PC-3 (cell line): Measurements from ENCODE around the gene FGF6. TPM values are rescaled to one million over a fixed set of nuclear protein-coding genes. Genes with fewer than 3 reads are reported as not detected.

Experiments
- ATAC-seq: fragments of 200-7000 bp; cut with Tn5 transposase; 2 replicates; pipeline ENCODE4 v1.9.1; 2020; ENCODE audit warnings: mild to moderate bottlenecking, moderate library complexity
- BruUV-seq: library from RNA; stranded (reverse); fragments of 400-500 nt; replicated peaks from 2 replicates; lab custom pipeline; 2021; lab: Mats Ljungman, UMichigan
- CTCF ChIA-PET: fragments of 300-600 bp; sonication (Branson Sonifier 250); formaldehyde crosslinking; loops from one replicate; lab custom pipeline; 2022; ENCODE audit warnings: antibody characterized with exemption; lab: Charles Lee
- POLR2A ChIA-PET: fragments of 300-600 bp; sonication (Branson Sonifier 250); formaldehyde crosslinking; loops from one replicate; lab custom pipeline; 2022; ENCODE audit warnings: antibody characterized with exemption; ENCODE audit not compliant: unreplicated experiment; lab: Charles Lee
- DNase-seq: peaks from one replicate; pipeline ENCODE4 v3.0.0-alpha.2; 2015
- H2AFZ ChIP-seq: fragments of 300-600 bp; sonication (generic); 2 replicates; pipeline ENCODE4 v1.6.0; 2016; ENCODE audit warnings: antibody characterized with exemption, low read length
- H3F3A ChIP-seq: fragments of 300-600 bp; sonication (generic); one replicate; pipeline ENCODE4 v1.6.0; 2017; ENCODE audit warnings: antibody characterized with exemption, low read length, control low read depth, mild to moderate bottlenecking; ENCODE audit not compliant: unreplicated experiment
- H3K27ac ChIP-seq: fragments of 300-600 bp; sonication (generic); 2 replicates; pipeline ENCODE4 v1.5.1; 2016; ENCODE audit warnings: mild to moderate bottlenecking, low read length
- H3K27me3 ChIP-seq: fragments of 300-600 bp; sonication (generic); 2 replicates; pipeline ENCODE4 v1.6.1; 2016; ENCODE audit warnings: low read length, mixed read lengths
- H3K36me3 ChIP-seq: fragments of 300-600 bp; sonication (generic); 2 replicates; pipeline ENCODE4 v1.6.1; 2016; ENCODE audit warnings: low read depth, mixed run types, low read length, mixed read lengths
- H3K4me1 ChIP-seq: fragments of 300-600 bp; sonication (generic); 2 replicates; pipeline ENCODE4 v1.5.1; 2016; ENCODE audit warnings: low read length; ENCODE audit not compliant: insufficient read depth
- H3K4me2 ChIP-seq: fragments of 300-600 bp; sonication (generic); 2 replicates; pipeline ENCODE4 v1.6.0; 2016; ENCODE audit warnings: low read length
- H3K4me3 ChIP-seq: fragments of 300-600 bp; sonication (generic); 2 replicates; pipeline ENCODE4 v1.5.1; 2016; ENCODE audit warnings: mild to moderate bottlenecking, low read length, mixed read lengths
- H3K79me2 ChIP-seq: fragments of 300-600 bp; sonication (generic); 2 replicates; pipeline ENCODE4 v1.6.1; 2017; ENCODE audit warnings: low read length, mixed read lengths
- H3K9ac ChIP-seq: fragments of 300-600 bp; sonication (generic); 2 replicates; pipeline ENCODE4 v1.6.0; 2016; ENCODE audit warnings: mild to moderate bottlenecking, low read length
- H3K9me2 ChIP-seq: fragments of 300-600 bp; sonication (generic); replicated peaks from 2 replicates; pipeline ENCODE4 v1.6.1; 2016; ENCODE audit warnings: mixed run types, low read length, mixed read lengths
- H3K9me3 ChIP-seq: fragments of 300-600 bp; sonication (generic); 2 replicates; pipeline ENCODE4 v1.6.1; 2016; ENCODE audit warnings: low read length, mixed read lengths
- H4K20me1 ChIP-seq: fragments of 300-600 bp; sonication (generic); 2 replicates; pipeline ENCODE4 v1.6.1; 2016; ENCODE audit warnings: low read length, mixed read lengths
- EZH2 ChIP-seq: fragments of 300-600 bp; sonication (generic); IDR thresholded peaks from one replicate; pipeline ENCODE4 v1.6.1; 2017; ENCODE audit warnings: antibody characterized with exemption, mild to moderate bottlenecking, low read length; ENCODE audit not compliant: unreplicated experiment
- EZH2phosphoT487 ChIP-seq: fragments of 300-600 bp; sonication (generic); IDR thresholded peaks from 2 replicates; pipeline ENCODE4 v1.6.1; 2018; ENCODE audit warnings: mild to moderate bottlenecking, antibody characterized with exemption, low read length, borderline replicate concordance
- intact Hi-C: fragments of 100-400 bp; cut with micrococcal nuclease; formaldehyde crosslinking; loops from 2 replicates; pipeline ENCODE4 v1.9.0; 2023
- total RNA-seq: library from RNA; depleted of rRNA; stranded (reverse); fragments of >200 nt; gene quantifications from 2 replicates; pipeline ENCODE4 v1.2.3, GENCODE V29; 2014
- TF ChIP-seq, protein P1 (sequence below): fragments of 300-600 bp; sonication (generic); conservative IDR thresholded peaks from 2 replicates; pipeline ENCODE4 v1.5.1; 2017; ENCODE audit warnings: antibody characterized with exemption, low read depth, mild to moderate bottlenecking, low read length

Gene FGF6
- total RNA-seq, 1 experiment from 2014 or later: not detected

GRCh38 chr12:4446335-4446734 lies 720 bp upstream of the FGF6 start:
- intact Hi-C loops: no loop called here
- Histone ChIP-seq H3K9me2 (no peaks in the 10 kb centered on the region), H3K36me3 (no peaks in the 10 kb centered on the region), H3K79me2 (no peaks in the 10 kb centered on the region), H3K27ac (no peak overlapping the region), H3K4me2 (no peak overlapping the region), H3F3A (no peaks in the 10 kb centered on the region), H3K27me3 (peaks cover 81% of the 10 kb centered on the region), H3K4me3 (no peak overlapping the region), H3K9me3 (no peaks in the 10 kb centered on the region), H2AFZ (no peak overlapping the region), H4K20me1 (no peaks in the 10 kb centered on the region), H3K4me1 (no peaks in the 10 kb centered on the region), H3K9ac (no peak overlapping the region)
- DNase-seq (no peak), ATAC-seq (no peak)
- no TSS peak for BruUV-seq
- ChIA-PET CTCF (no interaction called here), POLR2A (no interaction called here)
- TF ChIP-seq, protein P1, sequence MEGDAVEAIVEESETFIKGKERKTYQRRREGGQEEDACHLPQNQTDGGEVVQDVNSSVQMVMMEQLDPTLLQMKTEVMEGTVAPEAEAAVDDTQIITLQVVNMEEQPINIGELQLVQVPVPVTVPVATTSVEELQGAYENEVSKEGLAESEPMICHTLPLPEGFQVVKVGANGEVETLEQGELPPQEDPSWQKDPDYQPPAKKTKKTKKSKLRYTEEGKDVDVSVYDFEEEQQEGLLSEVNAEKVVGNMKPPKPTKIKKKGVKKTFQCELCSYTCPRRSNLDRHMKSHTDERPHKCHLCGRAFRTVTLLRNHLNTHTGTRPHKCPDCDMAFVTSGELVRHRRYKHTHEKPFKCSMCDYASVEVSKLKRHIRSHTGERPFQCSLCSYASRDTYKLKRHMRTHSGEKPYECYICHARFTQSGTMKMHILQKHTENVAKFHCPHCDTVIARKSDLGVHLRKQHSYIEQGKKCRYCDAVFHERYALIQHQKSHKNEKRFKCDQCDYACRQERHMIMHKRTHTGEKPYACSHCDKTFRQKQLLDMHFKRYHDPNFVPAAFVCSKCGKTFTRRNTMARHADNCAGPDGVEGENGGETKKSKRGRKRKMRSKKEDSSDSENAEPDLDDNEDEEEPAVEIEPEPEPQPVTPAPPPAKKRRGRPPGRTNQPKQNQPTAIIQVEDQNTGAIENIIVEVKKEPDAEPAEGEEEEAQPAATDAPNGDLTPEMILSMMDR: no peak
- TF ChIP-seq EZH2 (no peak), EZH2phosphoT487 (no peak)

GRCh38 chr12:4444031-4444430 lies 1.6 kb downstream of the FGF6 start:
- Histone ChIP-seq H3K4me1 (no peaks in the 10 kb centered on the region), H3K79me2 (no peaks in the 10 kb centered on the region), H3K9me2 (no peaks in the 10 kb centered on the region), H4K20me1 (no peaks in the 10 kb centered on the region), H3K4me3 (no peak overlapping the region), H3K9me3 (no peaks in the 10 kb centered on the region), H2AFZ (no peak overlapping the region), H3K27me3 (peaks cover 98% of the 10 kb centered on the region), H3K36me3 (no peaks in the 10 kb centered on the region), H3K4me2 (no peak overlapping the region), H3K9ac (no peak overlapping the region), H3K27ac (no peak overlapping the region), H3F3A (no peaks in the 10 kb centered on the region)
- ChIA-PET CTCF (no interaction called here), POLR2A (no interaction called here)
- no TSS peak for BruUV-seq
- intact Hi-C loops: no loop called here
- TF ChIP-seq EZH2phosphoT487 (no peak), EZH2 (no peak)
- TF ChIP-seq, protein P1: no peak
- no peak for ATAC-seq
- no peak for DNase-seq

- intact Hi-C loops: no loop called here
- POLR2A ChIA-PET: no interaction called here
- CTCF ChIA-PET: no interaction called here
- H3K9ac ChIP-seq: no peak overlapping the region
- H3K79me2 ChIP-seq: no peaks in the 10 kb centered on the region
- H4K20me1 ChIP-seq: no peaks in the 10 kb centered on the region
- H3K4me3 ChIP-seq: no peak overlapping the region
- BruUV-seq: no TSS peak
- H3K36me3 ChIP-seq: no peaks in the 10 kb centered on the region
- H3K4me2 ChIP-seq: no peak overlapping the region
- DNase-seq (no peak), ATAC-seq (no peak)
- H3F3A ChIP-seq: no peaks in the 10 kb centered on the region
- H2AFZ ChIP-seq: no peak overlapping the region
- H3K4me1 ChIP-seq: no peaks in the 10 kb centered on the region
- H3K9me3 ChIP-seq: no peaks in the 10 kb centered on the region
- TF ChIP-seq EZH2 (no peak), EZH2phosphoT487 (no peak)
- TF ChIP-seq, protein P1: no peak
- no peaks in the 10 kb centered on the region for H3K9me2 ChIP-seq
- H3K27ac ChIP-seq: no peak overlapping the region
- H3K27me3 ChIP-seq: peaks cover 97% of the 10 kb centered on the region
These were observed 2.0 kb downstream of the FGF6 start for GRCh38 chr12:4443616-4444015.
